GF-D8 (cell line): Measurements from ENCODE around the gene TRPM3.

Experiments
- DNase-seq: peaks from one replicate; lab custom pipeline; 2025; lab: John Stamatoyannopoulos, UW

Gene TRPM3

GRCh38 chr9:70577671-70578070 lies 543.8 kb downstream of the TRPM3 start:
- no peak for DNase-seq

GRCh38 chr9:70576116-70576515 lies 545.3 kb downstream of the TRPM3 start:
- no peak for DNase-seq

GRCh38 chr9:70574151-70574837 lies 547.1 kb downstream of the TRPM3 start:
- DNase-seq = no peak

- no peak for DNase-seq
Measured at GRCh38 chr9:70573308-70573707, 548.1 kb downstream of the TRPM3 start.

GRCh38 chr9:70571258-70571657 lies 550.2 kb downstream of the TRPM3 start:
- no peak for DNase-seq

GRCh38 chr9:70569791-70570190 lies 551.6 kb downstream of the TRPM3 start:
- no peak for DNase-seq

- DNase-seq = no peak
Measured at GRCh38 chr9:70569070-70569772, 552.2 kb downstream of the TRPM3 start.

- DNase-seq = no peak
Measured at GRCh38 chr9:70567511-70567910, 553.9 kb downstream of the TRPM3 start.

- DNase-seq = no peak
Measured at GRCh38 chr9:70566751-70567150, 554.7 kb downstream of the TRPM3 start.

GRCh38 chr9:70566066-70566465 lies 555.4 kb downstream of the TRPM3 start:
- no peak for DNase-seq

- DNase-seq = no peak
Measured at GRCh38 chr9:70564468-70565335, 556.7 kb downstream of the TRPM3 start.

- DNase-seq = peak; percentile 34
Measured at GRCh38 chr9:70563431-70564204, 557.8 kb downstream of the TRPM3 start.

GRCh38 chr9:70563010-70563409 lies 558.4 kb downstream of the TRPM3 start:
- DNase-seq = no peak

GRCh38 chr9:70561786-70562395 lies 559.5 kb downstream of the TRPM3 start:
- DNase-seq = no peak

GRCh38 chr9:70561111-70561510 lies 560.3 kb downstream of the TRPM3 start:
- no peak for DNase-seq

GRCh38 chr9:70559102-70559501 lies 562.3 kb downstream of the TRPM3 start:
- no peak for DNase-seq

- no peak for DNase-seq
Measured at GRCh38 chr9:70557661-70558369, 563.6 kb downstream of the TRPM3 start.

GRCh38 chr9:70556771-70557170 lies 564.6 kb downstream of the TRPM3 start:
- DNase-seq = no peak

GRCh38 chr9:70554881-70555280 lies 566.5 kb downstream of the TRPM3 start:
- no peak for DNase-seq

- no peak for DNase-seq
Measured at GRCh38 chr9:70553707-70554673, 567.4 kb downstream of the TRPM3 start.
